ENCODE measurements around the gene LINGO3. TPM values are rescaled to one million over a fixed set of nuclear protein-coding genes. Genes with fewer than 3 reads are reported as not detected.

Gene LINGO3
- total RNA-seq, 1 donor from 2014 or later, result not detected

DNA sequence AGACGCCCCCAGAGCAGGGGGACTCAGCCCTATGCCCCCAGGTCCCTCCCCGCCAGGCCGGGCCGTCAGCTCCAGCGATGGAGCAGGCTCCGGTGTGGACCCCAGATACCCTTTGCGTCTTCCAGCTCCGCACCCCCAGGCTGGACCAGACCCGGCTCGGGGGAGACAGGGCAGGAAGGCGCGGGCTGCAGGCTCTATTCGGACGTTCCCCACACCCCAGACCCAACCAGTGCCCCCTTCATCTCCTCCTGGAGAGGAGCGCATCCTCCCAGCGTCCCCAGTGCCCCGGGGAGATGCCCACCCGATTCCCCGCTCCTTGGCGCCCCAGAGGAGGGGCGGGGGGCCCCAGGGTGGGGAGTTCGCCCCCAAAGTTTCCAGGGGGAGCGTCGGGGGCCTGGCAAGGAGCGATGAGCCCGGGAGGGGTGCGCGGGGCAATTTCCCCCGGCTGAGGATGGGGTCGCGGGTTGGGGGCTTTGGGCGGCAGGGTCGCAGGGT, 389 bp downstream of the LINGO3 start:
- Histone ChIP-seq H3K27ac (no peak overlapping the region), H3K9me3 (no peaks in the 10 kb centered on the region), H3K36me3 (no peaks in the 10 kb centered on the region), H3K4me3 (no peak overlapping the region), H3K27me3 (peaks cover 28% of the 10 kb centered on the region), H3K4me1 (no peaks in the 10 kb centered on the region)
- no peak for DNase-seq (ENCODE audit: low spot score in 2 of 2)
- intact Hi-C loops (cut with DNase I), result no loop called here
- TF ChIP-seq, protein P1, sequence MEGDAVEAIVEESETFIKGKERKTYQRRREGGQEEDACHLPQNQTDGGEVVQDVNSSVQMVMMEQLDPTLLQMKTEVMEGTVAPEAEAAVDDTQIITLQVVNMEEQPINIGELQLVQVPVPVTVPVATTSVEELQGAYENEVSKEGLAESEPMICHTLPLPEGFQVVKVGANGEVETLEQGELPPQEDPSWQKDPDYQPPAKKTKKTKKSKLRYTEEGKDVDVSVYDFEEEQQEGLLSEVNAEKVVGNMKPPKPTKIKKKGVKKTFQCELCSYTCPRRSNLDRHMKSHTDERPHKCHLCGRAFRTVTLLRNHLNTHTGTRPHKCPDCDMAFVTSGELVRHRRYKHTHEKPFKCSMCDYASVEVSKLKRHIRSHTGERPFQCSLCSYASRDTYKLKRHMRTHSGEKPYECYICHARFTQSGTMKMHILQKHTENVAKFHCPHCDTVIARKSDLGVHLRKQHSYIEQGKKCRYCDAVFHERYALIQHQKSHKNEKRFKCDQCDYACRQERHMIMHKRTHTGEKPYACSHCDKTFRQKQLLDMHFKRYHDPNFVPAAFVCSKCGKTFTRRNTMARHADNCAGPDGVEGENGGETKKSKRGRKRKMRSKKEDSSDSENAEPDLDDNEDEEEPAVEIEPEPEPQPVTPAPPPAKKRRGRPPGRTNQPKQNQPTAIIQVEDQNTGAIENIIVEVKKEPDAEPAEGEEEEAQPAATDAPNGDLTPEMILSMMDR (IDR thresholded peaks at IDR 0.05), result no peak

DNA sequence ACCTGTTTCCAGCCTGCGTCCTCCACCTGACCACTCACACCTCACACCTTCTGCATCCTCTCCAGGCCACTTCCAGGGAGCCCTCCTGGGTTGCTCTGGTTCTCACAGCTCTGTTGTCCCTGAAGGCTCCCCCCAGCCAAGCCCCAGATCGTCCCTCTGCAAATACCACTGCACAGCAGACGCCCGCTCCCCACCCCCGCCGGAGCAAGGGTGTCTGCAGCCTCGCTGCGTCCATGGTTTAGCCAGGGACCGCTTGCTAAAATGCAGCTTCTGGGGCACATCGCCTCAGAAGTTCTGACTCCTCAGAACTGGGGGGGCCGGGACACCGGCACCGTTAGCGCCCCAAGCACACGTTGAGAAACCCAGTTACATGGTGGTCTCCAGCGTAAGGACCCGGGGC, 983 bp downstream of the LINGO3 start:
- intact Hi-C loops (cut with DNase I), result no loop called here
- Histone ChIP-seq H3K27ac (no peak overlapping the region), H3K4me3 (no peak overlapping the region), H3K4me1 (no peaks in the 10 kb centered on the region), H3K36me3 (no peaks in the 10 kb centered on the region), H3K9me3 (no peaks in the 10 kb centered on the region), H3K27me3 (peaks cover 33% of the 10 kb centered on the region)
- no peak for DNase-seq (ENCODE audit: low spot score in 2 of 2)
- TF ChIP-seq, protein P1 (IDR thresholded peaks at IDR 0.05), result no peak

DNA sequence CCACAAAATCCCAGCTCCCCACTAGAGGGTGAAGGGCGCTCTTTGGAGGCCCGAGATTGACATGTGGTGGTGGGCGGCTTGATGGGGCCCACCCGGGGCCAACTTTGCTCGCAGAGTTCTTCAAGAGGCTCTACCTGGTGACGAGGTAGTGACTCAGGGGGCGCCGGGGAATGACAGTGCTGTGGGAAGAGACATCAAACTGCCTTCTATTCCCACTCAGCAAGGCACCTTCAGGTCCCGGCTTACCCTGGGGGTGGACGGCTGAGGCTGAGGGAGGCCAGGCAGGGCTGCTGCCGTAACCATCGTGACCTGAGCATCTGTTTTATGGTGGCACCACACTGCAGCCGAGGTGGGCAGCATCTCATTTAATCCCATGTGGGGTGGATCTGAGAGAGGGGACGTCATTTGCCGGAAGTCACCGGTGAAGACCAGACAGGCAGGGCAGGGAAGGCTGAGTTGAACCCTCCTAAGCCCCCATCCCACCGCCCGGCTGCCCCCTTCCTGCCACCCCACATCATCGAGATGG, 1.6 kb downstream of the LINGO3 start:
- Histone ChIP-seq H3K27ac (no peak overlapping the region), H3K27me3 (peaks cover 33% of the 10 kb centered on the region)
- intact Hi-C loops (cut with DNase I), result no loop called here

DNA sequence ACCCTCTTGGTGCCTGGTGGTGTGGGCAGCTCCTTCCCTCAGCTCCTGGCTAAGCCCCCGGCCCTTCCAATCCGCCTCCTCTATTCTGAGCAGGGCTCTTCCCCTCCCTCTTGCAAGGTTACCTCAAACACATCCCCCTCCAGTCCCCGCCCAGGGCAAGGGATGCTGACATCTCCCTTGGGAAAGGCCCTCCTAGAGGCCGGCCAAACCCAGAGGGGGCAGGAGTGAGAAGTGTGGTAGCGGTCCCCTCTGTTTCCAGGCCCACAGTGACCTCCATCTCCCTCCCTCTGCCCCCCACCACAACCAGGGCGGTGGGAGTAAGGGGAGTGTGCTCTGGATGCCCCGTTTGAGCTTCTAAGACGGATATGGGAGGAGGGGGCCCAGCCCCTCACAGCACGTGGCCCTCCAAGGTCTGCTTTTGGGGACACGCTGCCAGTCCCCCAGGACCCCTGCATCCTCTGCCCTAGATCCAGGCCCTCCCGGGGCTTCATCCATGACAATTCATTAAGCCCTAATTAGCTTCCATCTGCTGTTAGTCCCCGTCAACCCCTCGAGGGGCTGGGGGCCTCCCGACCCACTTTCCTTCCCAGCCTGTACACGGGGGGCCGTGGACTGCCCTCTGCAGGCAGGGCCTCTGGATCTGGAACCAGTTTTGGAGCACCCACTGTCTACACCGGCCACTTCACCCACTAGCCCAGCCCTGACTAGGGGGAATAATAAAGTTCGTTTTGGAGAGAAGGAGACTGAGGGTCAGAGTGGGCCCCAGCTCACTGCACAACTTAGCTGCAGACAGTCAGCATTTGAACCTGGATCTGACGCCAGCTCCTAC, 2.3 kb downstream of the LINGO3 start:
- no peak overlapping the region for H3K27ac ChIP-seq
- no peaks in the 10 kb centered on the region for H3K36me3 ChIP-seq
- intact Hi-C loops (cut with DNase I), result no loop called here
- H3K4me3 ChIP-seq, result no peak overlapping the region
- H3K9me3 ChIP-seq, result no peaks in the 10 kb centered on the region
- TF ChIP-seq, protein P1 (IDR thresholded peaks at IDR 0.05), result no peak
- no peaks in the 10 kb centered on the region for H3K4me1 ChIP-seq
- no peak for DNase-seq (ENCODE audit: low spot score in 2 of 2)
- peaks cover 33% of the 10 kb centered on the region for H3K27me3 ChIP-seq

More for the DNA sequence above, 1.6 kb downstream of the LINGO3 start:
- TF ChIP-seq, protein P1 (IDR thresholded peaks at IDR 0.05), result no peak
- no peaks in the 10 kb centered on the region for H3K36me3 ChIP-seq
- H3K9me3 ChIP-seq, result no peaks in the 10 kb centered on the region
- no peaks in the 10 kb centered on the region for H3K4me1 ChIP-seq
- no peak for DNase-seq (ENCODE audit: low spot score in 2 of 2)
- no peak overlapping the region for H3K4me3 ChIP-seq

DNA sequence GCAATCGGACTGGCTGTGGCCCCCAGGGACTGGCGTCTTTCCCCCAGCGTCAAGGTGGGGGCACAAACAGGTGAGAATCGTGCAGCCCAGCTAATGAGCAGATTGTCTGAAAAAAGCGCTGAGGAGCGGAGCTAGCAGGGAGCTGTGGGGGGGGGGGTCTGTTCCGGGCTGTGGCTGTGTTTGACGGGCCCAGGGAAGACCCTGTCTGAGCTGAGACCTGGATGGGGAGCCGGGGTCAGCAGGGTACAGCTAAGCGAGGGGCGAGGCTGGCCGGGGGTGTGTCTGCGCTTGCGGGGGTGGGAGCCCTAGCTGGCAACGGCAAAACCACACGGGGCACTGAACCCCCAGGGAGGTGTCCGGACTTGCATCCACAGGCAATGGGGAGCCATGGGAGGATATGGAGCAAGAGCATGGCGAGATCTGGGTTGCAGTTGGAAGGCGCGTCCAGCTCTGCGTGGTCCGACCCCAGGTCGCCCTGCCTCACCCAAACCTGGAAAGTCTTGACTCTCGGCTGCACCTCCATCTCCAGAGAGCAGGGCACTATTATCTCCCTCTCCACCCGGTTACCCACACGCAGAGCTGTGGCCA, 4.6 kb downstream of the LINGO3 start:
- intact Hi-C loops (cut with DNase I), result no loop called here
- no peak overlapping the region for H3K4me3 ChIP-seq
- no peaks in the 10 kb centered on the region for H3K4me1 ChIP-seq
- DNase-seq (ENCODE audit: low spot score in 2 of 2), result no peak
- peaks cover 29% of the 10 kb centered on the region for H3K27me3 ChIP-seq
- no peaks in the 10 kb centered on the region for H3K9me3 ChIP-seq
- TF ChIP-seq, protein P1 (IDR thresholded peaks at IDR 0.05), result no peak
- no peak overlapping the region for H3K27ac ChIP-seq
- H3K36me3 ChIP-seq, result no peaks in the 10 kb centered on the region

Measured in ascending aorta (tissue), 2 donors.